HG03135 (cell line): Measurements from ENCODE around the gene STAM2.
"Not testable (repeated sequence)": the region's sequence is repeated elsewhere in the genome, so short reads cannot be mapped to it uniquely, and the experiment has no call there.

Experiments used
- ATAC-seq: cut with Tn5 transposase; IDR thresholded peaks from one replicate; pipeline ENCODE4 v1.9.1; 2021; ENCODE audit warnings: mild to moderate bottlenecking, moderate library complexity; ENCODE audit not compliant: unreplicated experiment

The STAM2 gene

DNA sequence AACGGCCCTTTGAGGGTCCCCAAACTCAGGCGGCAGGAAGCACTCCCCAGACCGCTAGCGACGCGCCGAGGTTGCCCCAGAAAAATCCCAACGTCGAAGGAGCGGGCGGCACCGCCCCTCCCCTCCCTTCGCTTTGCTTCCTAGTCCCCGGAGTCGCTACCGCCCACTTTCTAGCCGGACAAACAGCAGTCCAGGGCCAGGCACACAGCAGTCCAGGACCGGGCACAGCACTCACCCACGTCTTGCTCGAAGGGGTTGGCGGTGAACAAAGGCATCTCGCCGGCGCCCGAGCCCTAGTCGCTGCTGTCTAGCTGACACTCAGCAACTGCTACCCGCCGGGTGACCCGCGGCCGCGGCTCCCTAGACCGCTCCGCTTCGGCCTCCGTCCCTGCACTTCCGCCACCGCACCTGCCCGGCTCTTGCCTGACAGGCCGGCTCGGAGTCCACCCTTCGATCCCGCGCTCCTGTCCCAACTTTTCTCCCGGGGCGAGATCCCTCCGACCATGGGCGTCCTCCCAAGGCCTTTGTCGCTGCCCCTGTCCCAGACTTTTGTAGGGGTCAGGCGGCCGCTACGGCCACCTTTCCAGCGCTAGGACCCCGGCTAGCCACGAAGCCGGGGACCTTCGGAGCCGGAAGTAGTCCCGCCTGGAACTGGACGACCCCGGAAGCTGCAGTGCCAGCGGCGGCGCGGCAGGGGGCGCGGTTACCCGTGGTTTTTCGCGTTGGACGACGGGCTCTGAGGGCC lies at the start of gene STAM2:
Gene STAM2, minus strand, starts transcription at position 396 of the 745 bp plus-strand sequence. Its CDS starts 121 bp downstream, at position 275.
- peak; percentile 84 for ATAC-seq

DNA sequence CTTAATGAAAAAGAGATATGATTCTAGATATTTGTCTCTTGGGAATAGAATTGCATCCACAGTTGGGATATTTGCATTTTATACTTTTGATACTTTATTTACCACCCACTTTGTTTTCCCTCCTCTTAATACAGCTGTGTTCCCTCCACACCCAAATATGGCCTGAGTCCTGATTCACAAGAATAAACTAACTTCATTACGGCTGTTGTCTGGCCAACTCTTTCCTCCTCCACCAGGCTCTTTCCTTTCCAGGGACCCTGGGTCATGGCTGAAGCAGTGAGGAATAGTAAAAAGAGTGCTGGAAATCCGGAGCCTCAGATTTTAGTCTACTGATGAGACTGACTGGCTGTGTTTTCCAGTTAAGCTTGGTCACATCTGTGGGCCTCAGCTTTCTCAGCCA lies 48.4 kb upstream of the STAM2 start:
- no peak for ATAC-seq

DNA sequence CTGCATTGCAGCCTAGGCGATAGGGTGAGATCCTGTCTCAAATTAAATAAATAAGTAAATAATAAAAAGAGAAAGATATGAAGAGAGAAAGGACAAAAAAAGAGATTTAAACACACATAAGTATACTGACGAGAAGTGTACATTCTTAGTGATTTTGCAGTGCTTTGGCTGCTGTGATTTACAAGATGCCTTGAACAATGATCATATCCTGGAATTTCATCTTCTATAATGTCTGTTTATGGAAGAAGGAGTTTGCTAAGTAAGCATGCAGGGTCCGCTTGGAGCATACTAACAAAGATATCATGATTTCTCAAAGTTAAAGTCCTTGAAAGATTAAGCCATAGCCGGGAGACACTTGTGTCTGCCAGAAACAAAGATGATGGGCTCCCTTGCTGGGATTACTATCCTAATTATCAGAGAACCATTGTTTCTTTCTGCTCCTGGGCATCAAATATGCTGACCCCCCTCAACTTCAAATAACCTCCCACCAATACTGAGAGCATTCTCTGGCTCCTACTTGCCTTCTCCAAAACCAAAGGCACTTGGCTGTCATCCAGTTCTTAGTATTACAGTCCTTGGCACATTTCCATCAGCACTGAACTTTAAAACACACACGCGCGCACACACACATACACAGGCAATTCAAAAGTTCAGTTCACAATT lies 47.5 kb upstream of the STAM2 start:
- ATAC-seq = no peak

DNA sequence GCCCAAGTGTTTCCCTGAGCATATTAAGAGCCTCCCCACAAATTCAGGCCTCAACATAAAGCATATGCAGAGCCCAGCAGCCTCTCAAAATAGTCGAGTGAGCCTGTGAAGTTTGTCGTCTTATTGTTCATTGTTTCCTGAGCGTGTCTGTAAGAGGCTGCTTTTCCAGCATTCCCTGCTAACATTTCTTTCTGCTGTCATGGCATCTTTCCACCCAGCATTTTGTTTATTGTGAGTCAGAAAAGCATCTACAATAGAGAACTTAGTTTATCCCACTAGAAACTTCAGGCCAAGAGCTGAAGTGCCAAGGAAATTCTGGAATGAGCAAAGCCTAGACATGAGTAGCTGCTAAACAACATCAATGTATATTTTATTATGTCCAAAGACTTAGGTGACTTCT lies 46.3 kb upstream of the STAM2 start:
- ATAC-seq = no peak

DNA sequence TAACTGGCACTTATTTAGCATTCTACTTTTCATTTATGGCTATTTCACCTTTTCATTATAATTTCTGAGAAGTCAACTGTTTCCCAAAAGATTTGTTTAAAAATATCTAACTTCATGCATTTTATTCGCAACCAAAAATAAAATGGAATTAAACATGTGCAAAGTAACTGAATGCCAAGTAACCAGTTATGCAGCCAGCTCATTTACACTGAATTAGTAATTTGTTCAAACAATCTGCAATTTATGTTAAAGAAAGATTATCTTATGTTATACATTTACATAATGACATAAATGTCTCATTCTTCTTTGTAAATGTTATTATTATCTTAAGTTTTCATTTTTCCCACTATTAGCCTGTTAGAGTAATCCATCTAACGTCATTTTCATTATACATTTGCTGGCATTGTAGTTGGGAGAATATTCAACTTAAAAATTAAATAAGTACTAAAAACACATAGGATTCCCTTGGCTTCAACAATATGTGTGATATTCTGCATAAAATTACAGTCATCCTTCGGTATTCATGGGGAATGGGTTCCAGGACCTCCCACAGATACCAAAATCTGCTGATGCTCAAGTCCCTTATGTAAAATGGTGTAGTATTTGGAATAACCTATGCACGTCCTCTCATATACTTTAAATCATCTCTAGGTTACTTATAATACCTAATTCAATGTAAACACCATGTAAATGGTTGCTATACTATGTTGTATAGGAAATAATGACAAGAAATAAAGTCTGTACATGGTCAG lies 43.7 kb upstream of the STAM2 start:
- ATAC-seq = no peak

DNA sequence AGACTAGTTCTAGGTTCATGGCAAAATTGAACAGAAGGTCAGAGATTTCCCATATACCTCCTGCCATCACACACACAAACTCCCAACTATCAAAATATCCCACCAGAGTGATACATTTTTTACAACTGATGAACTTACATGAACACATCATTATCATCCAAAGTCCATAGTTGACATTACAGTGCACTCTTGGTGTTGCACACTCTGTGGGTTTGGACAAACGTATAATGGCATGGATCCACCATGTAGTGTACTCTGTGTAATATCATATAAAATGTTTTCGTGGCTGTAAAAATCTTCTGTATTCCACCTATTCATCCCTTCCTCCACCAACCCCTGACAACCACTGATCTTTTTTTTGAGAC lies 25.9 kb upstream of the STAM2 start:
- no peak for ATAC-seq

DNA sequence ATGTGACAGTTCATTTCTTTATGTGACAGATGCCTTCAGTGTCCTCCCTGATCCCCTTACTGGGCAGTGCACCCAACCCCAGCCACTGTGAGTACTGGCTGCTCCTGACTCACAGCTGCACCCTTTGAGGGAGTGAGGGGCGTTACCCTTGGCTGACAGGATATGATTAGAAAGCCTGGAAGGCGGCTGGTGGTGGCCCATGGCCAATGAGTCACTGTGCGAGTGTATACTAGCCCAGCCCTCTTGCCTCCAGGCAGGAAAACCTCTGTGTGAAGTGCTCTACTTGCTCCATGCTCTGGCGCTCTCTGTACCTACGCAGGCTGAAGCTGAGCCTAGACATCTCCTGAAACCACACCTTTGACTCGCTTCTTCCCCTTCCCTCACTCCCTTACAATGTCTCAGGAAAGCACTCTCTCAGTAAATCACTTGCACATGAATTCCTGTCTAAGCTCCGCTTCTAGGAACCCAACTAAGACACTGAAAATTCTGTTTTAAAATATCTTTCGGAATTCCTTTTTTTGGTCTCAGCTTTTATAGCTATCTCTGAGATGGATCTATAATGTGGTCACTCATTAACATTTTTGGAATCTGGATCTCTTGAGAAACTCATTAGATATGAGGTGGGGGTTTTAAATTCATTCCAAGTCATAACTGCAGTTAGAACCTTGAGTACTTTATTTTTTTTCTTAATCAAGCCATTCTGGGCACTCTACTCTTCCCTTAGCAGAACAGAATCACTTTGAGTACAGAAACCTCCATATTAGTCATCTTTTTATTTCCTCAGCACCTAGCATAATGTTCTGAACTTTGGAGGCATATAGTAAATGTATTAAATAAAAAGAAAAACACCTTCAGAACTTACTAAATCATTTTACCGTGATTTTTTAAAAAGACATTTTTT lies 25.3 kb upstream of the STAM2 start:
- ATAC-seq = no peak

DNA sequence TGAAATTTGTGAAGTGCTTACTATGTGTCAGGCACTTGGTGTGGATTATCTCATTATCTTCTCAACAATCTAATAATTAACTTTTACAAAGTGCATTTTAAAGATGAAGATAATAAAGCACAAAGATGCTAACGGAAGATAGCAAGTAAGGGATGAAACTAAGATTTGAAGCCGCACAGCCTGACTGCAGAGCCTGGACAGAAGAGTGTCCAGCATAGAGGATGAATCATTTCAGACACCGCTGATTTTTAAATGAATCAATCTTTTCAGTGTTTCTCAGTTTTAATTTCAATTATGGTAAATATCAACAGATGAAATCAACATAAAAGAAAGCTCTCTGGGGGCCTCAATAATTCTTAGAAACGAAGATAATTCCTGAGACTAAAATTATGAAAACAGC lies 24.5 kb upstream of the STAM2 start:
- no peak for ATAC-seq

DNA sequence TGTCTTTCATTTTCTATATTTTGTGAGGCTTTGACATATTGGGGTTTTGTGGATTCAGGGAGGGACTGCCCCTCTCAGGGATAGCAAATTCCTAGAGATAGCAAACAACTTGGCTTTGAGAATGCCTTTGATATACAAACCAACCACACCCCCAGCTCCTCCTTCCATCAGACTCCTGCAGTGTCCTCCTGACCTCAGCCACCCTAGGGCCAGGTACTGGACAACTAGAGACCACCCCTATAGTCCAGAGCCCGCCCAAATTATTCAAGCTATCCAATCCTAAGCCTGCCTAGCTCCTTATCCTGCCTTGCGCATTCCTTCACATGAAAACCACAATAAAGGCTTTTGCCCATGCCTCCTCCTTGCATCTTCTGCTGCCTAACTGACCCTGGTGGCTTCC lies 22.9 kb upstream of the STAM2 start:
- ATAC-seq = no peak

DNA sequence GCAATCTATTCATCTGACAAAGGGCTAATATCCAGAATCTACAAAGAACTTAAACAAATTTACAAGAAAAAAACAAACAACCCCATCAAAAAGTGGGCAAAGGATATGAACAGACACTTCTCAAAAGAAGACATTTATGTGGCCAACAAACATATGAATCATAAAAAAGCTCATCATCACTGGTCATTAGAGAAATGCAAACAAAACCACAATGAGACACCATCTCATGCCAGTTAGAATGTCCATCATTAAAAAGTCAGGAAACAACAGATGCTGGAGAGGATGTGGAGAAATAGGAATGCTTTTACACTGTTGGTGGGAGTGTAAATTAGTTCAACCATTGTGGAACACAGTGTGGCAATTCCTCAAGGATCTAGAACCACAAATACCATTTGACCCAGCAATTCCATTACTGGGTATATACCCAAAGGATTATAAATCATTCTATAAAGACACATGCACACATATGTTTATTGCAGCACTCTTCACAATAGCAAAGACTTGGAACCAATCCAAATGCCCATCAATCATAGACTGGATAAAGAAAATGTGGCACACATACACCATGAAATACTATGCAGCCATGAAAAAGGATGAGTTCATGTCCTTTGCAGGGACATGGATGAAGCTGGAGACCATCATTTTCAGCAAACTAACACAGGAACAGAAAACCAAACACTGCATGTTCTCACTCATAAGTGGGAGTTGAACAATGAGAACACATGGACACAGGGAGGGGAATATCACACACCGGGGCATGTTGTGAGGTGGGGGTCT lies 22.1 kb upstream of the STAM2 start:
- not testable (repeated sequence) for ATAC-seq

DNA sequence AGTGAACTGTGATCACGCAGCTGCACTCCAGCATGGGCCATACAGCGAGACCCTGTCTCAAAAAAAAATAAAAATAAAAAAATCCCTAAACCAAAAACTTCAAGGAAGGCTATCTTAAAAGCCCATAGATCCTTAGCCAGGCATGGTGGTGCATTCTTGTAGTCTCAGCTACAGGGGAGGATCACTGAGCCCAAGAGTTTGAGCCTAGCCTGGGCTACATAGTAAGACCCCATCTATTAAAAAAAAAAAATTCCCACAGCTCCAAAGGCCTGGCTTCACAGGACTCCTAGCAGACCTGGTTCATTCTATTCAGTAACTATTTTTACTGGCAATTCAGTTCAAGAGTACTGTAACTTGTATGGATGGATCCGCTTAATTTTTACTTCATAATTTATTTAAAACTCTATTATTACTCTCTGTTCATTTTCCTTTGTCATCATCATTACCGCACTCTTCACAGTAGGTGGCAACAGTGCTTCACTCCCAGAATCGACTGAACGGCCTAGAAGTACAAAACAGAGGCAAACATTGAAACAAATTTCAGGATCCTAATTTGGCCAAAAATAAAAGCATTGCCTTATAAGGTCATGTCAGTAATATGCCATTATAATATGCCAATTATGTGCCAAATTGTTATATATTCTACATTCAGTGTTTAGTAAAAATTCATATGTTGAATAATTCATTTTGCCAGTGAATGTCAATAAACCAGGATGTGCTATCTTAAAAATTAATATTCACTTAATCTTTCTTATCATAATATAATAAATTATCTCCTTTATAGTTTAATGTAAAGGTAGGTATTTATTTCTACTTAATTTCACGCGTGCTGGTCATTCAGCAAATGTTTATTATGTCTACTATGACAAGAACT lies 14.3 kb upstream of the STAM2 start:
- ATAC-seq = peak; percentile 80

DNA sequence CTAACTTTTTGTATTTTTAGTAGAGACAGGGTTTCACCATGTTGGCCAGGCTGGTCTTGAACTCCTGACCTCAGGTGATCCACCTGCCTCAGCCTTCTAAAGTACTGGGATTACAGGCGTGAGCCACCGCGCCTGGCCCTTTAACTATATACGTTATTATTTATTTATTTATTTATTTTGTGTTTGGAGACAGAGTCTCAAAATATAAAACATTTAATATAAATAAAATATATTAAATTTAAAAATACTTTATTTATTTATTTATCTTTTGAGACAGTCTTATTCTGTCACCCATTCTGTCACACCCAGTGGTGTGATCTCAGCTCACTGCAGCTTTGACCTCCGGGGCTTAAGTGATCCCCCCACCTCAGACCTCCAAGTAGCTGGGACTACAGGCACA lies 11.2 kb upstream of the STAM2 start:
- ATAC-seq = not testable (repeated sequence)

DNA sequence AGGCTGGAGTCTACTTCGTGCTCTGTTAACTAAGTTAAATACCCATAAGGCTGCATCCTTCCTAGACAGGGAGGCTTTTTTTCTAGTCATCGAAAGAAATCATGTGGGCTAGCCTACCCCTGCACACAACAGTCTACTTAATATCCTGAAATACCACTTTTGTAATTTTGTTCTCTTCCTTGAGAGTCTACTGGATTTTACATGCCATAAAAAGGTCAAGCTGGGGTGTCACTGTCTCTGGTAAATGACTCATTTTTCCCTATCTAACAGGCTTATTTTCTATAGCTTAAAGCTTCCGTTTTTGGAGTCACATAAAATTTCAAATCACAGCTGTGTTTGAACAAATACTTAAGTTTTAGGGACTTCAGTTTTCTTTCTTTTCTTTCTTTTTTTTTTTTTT lies 10.7 kb upstream of the STAM2 start:
- no peak for ATAC-seq

DNA sequence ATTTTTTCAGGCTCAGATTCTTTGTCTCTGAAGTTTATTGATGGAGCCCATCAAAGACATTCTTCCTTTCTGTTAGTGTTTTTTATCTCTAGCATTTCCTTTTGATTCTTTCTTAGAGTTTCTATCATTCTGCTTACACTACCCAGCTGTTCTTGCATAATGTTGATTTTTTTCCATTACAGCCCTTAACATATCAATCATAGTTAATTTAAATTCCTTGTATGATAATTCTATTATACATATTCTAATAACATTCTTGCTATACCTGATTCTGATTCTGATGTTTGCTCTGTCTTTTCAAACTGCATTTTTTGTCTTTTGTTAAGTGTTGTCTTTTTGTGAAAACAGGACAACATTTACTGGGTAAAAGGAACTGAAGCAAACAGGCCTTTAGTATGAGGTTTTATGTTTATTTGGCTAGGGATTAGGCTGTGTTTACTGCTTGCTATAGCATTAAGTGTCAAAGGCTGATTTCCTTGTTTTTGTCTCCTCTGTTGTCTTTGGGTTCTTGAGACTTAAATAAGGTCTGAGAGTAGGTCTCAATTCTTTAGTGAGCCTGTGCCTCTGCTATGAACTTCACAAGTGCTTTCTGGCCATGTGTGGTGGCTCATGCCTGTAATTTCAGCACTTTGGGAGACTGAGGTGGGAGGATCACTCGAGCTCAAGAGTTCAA lies 8.0 kb upstream of the STAM2 start:
- ATAC-seq = no peak

DNA sequence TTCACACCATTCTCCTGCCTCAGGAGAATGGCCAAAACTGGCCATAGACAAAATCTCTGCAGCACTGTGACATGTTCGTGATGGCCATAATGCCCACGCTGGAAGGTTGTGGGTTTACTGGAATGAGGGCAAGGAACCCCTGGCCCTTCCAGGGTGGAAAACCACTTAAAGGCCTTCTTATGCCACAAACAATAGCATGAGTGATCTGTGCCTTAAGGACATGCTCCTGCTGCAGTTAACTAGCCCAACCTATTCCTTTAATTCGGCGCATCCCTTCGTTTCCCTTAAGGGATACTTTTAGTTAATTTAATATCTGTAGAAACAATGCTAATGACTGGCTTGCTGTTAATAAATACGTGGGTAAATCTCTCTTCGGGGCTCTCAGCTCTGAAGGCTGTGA lies 2.1 kb upstream of the STAM2 start:
- not testable (repeated sequence) for ATAC-seq

DNA sequence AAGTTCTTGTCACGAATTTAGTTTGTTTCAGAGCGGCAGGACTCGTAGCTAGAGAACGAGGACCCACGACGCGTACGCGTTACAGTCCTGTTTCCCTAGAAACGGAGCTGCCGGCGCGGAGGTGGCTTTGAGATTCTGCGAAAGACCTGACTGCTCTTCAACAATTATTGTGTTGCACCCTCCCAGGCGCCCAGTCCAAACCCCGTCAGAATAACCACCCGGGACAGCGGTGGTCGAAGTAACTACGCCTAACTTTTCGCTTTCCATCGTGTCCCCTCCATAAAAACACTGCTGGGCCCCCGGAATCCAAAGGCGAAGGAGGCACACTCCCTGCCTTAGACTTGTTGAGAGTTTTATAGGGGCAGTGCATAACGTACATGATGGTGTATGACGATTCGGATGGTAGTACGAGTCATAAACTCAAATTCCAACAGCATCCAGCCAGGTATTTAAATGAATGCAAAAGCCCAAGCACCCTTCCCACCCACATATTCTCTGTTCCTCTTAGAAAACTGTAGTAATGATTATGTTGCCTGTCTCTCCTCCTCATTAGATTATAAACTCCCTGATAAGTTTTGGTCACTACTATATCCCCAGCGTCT lies 651 bp upstream of the STAM2 start:
- peak; percentile 21 for ATAC-seq

DNA sequence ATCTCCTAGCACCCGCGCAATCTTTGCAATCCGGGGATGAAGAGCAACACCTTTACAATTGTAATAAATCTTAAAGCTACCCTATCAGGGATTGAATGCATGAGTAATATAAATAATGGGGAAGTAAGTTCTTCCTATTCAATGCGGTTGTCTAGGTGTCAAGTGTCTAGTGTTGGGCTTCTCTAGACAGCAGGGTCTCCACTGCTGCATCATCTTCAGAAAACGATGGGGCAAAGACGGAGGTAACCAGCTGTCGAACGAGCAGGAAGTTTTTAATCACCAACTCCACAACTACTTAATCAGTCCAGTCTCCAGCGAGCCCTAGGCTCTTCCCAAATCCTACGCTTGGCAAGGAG lies 573 bp downstream of the STAM2 start:
- peak; percentile 20 for ATAC-seq

DNA sequence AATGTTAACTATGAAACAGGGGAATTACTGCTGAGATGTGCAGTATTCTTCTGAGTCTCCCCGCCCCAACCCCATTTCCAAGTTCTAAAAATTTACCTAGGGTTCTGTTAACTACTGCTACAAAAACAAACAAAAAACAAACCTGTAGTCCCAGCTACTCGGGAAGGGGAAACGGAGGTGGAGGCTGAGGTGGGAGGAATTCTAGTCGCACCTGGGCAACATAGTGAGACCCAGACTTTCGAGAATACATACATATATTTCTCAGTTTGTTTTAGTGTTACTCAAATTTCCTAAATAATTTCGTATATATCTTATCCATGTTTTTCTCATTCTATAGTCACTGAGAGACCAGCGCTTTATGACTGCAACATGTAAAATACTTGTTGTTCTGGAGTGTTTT lies 989 bp downstream of the STAM2 start:
- no peak for ATAC-seq
